AG04450 (cell line): ENCODE data around the gene OAS2. TPM values are rescaled to one million over a fixed set of nuclear protein-coding genes. Genes with fewer than 3 reads are reported as not detected.

Experiments
- CTCF ChIA-PET: fragments of 300-600, 350-600 bp; formaldehyde crosslinking; extraction: SDS; loops from one replicate; lab custom pipeline; 2022; ENCODE audit warnings: antibody characterized with exemption, inconsistent platforms; lab: Charles Lee
- POLR2A ChIA-PET: fragments of 350-600 bp; formaldehyde crosslinking; extraction: SDS; loops from one replicate; lab custom pipeline; 2021; ENCODE audit warnings: antibody characterized with exemption, inconsistent platforms; lab: Yijun Ruan, JAX
- DNase-seq: peaks from one replicate; pipeline ENCODE4 v3.0.0-alpha.2; 2011; ENCODE audit warnings: low read depth, low spot score
- H3K27ac ChIP-seq: one replicate; pipeline ENCODE4 v1.5.1; 2012; ENCODE audit warnings: low read depth, low read length, control low read depth
- H3K27me3 ChIP-seq: one replicate; pipeline ENCODE4 v1.6.0; 2012; ENCODE audit warnings: low read length; ENCODE audit not compliant: control insufficient read depth, insufficient read depth
- H3K4me3 ChIP-seq: 2 replicates; pipeline ENCODE4 v1.5.1; 2011; ENCODE audit warnings: mild to moderate bottlenecking, low read depth, low read length, control low read depth
- H3K9me3 ChIP-seq: 2 replicates; pipeline ENCODE4 v1.5.1; 2012; ENCODE audit warnings: low read length; ENCODE audit not compliant: control insufficient read depth, insufficient read depth
- CTCF ChIP-seq: IDR thresholded peaks from 2 replicates; pipeline ENCODE4 v1.5.1; 2011; ENCODE audit warnings: low read depth, low read length, control low read depth, inconsistent platforms
- polyA plus RNA-seq: library from polyadenylated mRNA; depleted of rRNA; stranded (reverse); fragments of >200 nt; gene quantifications from 2 replicates; pipeline ENCODE4 v1.2.3, GENCODE V29; 2011

The OAS2 gene
- polyA plus RNA-seq, 1 experiment = 0.12 TPM

GRCh38 chr12:112995008-112995407 is 16.7 kb downstream of the OAS2 start:
- Histone ChIP-seq H3K9me3 (peaks cover 3% of the 10 kb centered on the region; the same call in 1 of the 2 replicates), H3K4me3 (no peak overlapping the region), H3K27me3 (peaks cover 2% of the 10 kb centered on the region), H3K27ac (no peak overlapping the region)
- no peak for TF ChIP-seq CTCF
- no peak for DNase-seq
- CTCF ChIA-PET = interaction anchor here (1.2 to 1.9 kb wide), 2 partner anchors 90 to 158 kb away, joined by 3 to 5 read pairs; no protein-coding TSS in a partner anchor
- POLR2A ChIA-PET = no interaction called here

- peaks cover 3% of the 10 kb centered on the region; the same call in 1 of the 2 replicates for H3K9me3 ChIP-seq
- H3K27me3 ChIP-seq = peaks cover 2% of the 10 kb centered on the region
- DNase-seq = no peak
- no peak overlapping the region for H3K4me3 ChIP-seq
- no peak overlapping the region for H3K27ac ChIP-seq
- ChIA-PET CTCF (no interaction called here), POLR2A (no interaction called here)
- TF ChIP-seq CTCF = no peak
These were observed 18.2 kb downstream of the OAS2 start for GRCh38 chr12:112996501-112996900.

- Histone ChIP-seq H3K27ac (no peak overlapping the region), H3K27me3 (peaks cover 2% of the 10 kb centered on the region), H3K9me3 (peaks cover 3% of the 10 kb centered on the region; the same call in 1 of the 2 replicates), H3K4me3 (no peak overlapping the region)
- TF ChIP-seq CTCF = no peak
- DNase-seq = no peak
- ChIA-PET POLR2A (no interaction called here), CTCF (no interaction called here)
These were observed 19.2 kb downstream of the OAS2 start for GRCh38 chr12:112997506-112997905.

- no peak overlapping the region for H3K27ac ChIP-seq
- CTCF ChIA-PET = no interaction called here
- no peak overlapping the region for H3K4me3 ChIP-seq
- no peaks in the 10 kb centered on the region for H3K9me3 ChIP-seq
- no peak for TF ChIP-seq CTCF
- POLR2A ChIA-PET = interaction anchor here (0.6 kb wide), 1 partner anchor 206 kb away, joined by 3 read pairs; no protein-coding TSS in a partner anchor
- peaks cover 7% of the 10 kb centered on the region for H3K27me3 ChIP-seq
- no peak for DNase-seq
These were observed 20.9 kb downstream of the OAS2 start for GRCh38 chr12:112998987-112999767.

- ChIA-PET CTCF (no interaction called here), POLR2A (no interaction called here)
- Histone ChIP-seq H3K4me3 (no peak overlapping the region), H3K9me3 (no peaks in the 10 kb centered on the region), H3K27ac (no peak overlapping the region), H3K27me3 (peaks cover 6% of the 10 kb centered on the region)
- TF ChIP-seq CTCF = no peak
- no peak for DNase-seq
These were observed 22.1 kb downstream of the OAS2 start for GRCh38 chr12:113000433-113000832.
